GM12878 (cell line): ENCODE measurements around the gene CBFA2T3.

Experiments
- CEBPB ChIP-seq, 2 experiments: fragments of 150-350 bp in 1 of 2; IDR thresholded peaks; 2 replicates each; pipeline ENCODE4 v1.6.1; 2012 to 2014; ENCODE audit warnings: low read depth in 2 of 2, low read length in 2 of 2, borderline replicate concordance in 1 of 2, inconsistent platforms in 1 of 2
- HDAC2 ChIP-seq: fragments of 200-600 bp; sonication (generic); IDR thresholded peaks from 2 replicates; pipeline ENCODE4 v1.6.1; 2017
- MAX ChIP-seq: IDR thresholded peaks from 2 replicates; pipeline ENCODE4 v1.6.1; 2012; ENCODE audit warnings: low read depth, low read length, improper control_type of control experiment
- SRF ChIP-seq, 2 experiments: IDR thresholded peaks; 2 replicates each; pipeline ENCODE4 v1.6.1; 2011; ENCODE audit warnings: low read depth in 2 of 2, low read length in 2 of 2, mild to moderate bottlenecking in 1 of 2, moderate library complexity in 1 of 2

GRCh38 chr16:88953003-88953690, 23.9 kb downstream of the CBFA2T3 start:
- TF ChIP-seq HDAC2 (no peak), SRF (IDR thresholded peaks at IDR 0.05; ENCODE audit: low read depth in 2 of 2, low read length in 2 of 2) (no peak), CEBPB (IDR thresholded peaks at IDR 0.05; ENCODE audit: borderline replicate concordance in 1 of 2, low read depth in 2 of 2, low read length in 2 of 2) (no peak), MAX (no peak)
